H9 (cell line): ENCODE data around the gene ENO4. TPM values are rescaled to one million over a fixed set of nuclear protein-coding genes. Genes with fewer than 3 reads are reported as not detected.

Source experiments
- DNase-seq: peaks from one replicate; pipeline ENCODE4 v3.0.0-alpha.2; 2017
- H2AFZ ChIP-seq: one replicate; pipeline ENCODE4 v1.6.1; 2013; ENCODE audit warnings: mild to moderate bottlenecking, low read length, control low read depth, moderate library complexity
- H2AK5ac ChIP-seq: 2 replicates; pipeline ENCODE4 v1.6.1; 2013; ENCODE audit warnings: low read length, control low read depth, mixed read lengths; ENCODE audit not compliant: insufficient read length
- H2BK120ac ChIP-seq: one replicate; pipeline ENCODE4 v1.6.1; 2013; ENCODE audit warnings: low read depth, mild to moderate bottlenecking, low read length, control low read depth, inconsistent platforms; ENCODE audit not compliant: poor library complexity, severe bottlenecking
- H2BK12ac ChIP-seq: 2 replicates; pipeline ENCODE4 v1.6.1; 2013; ENCODE audit warnings: low read length, control low read depth, mixed read lengths, low read depth; ENCODE audit not compliant: insufficient read length
- H2BK15ac ChIP-seq: 2 replicates; pipeline ENCODE4 v1.6.1; 2013; ENCODE audit warnings: low read depth, low read length, control low read depth
- H2BK20ac ChIP-seq: one replicate; pipeline ENCODE4 v1.6.1; 2013; ENCODE audit warnings: low read depth, mild to moderate bottlenecking, low read length, control low read depth, inconsistent platforms; ENCODE audit not compliant: poor library complexity, severe bottlenecking
- H2BK5ac ChIP-seq: 2 replicates; pipeline ENCODE4 v1.6.1; 2013; ENCODE audit warnings: low read length, control low read depth, mixed read lengths; ENCODE audit not compliant: insufficient read length
- H3K14ac ChIP-seq: 2 replicates; pipeline ENCODE4 v1.6.1; 2013; ENCODE audit warnings: low read length, control low read depth; ENCODE audit not compliant: insufficient read depth
- H3K18ac ChIP-seq: 2 replicates; pipeline ENCODE4 v1.6.1; 2013; ENCODE audit warnings: low read depth, mild to moderate bottlenecking, mixed read lengths, low read length, control low read depth; ENCODE audit not compliant: insufficient read length
- H3K23ac ChIP-seq: 2 replicates; pipeline ENCODE4 v1.6.1; 2013; ENCODE audit warnings: low read length, control low read depth, mixed read lengths, low read depth; ENCODE audit not compliant: insufficient read length
- H3K23me2 ChIP-seq: 2 replicates; pipeline ENCODE4 v1.6.1; 2013; ENCODE audit warnings: low read depth, mild to moderate bottlenecking, mixed read lengths, low read length, control low read depth; ENCODE audit not compliant: insufficient read length, poor library complexity, severe bottlenecking
- H3K27ac ChIP-seq: 2 replicates; pipeline ENCODE4 v1.5.1; 2013; ENCODE audit warnings: low read length, control low read depth, mixed read lengths, low read depth; ENCODE audit not compliant: insufficient read length
- H3K27me3 ChIP-seq: 2 replicates; pipeline ENCODE4 v1.6.1; 2013; ENCODE audit warnings: low read length, control low read depth, inconsistent platforms; ENCODE audit not compliant: insufficient read depth
- H3K4ac ChIP-seq: 2 replicates; pipeline ENCODE4 v1.6.1; 2013; ENCODE audit warnings: low read depth, mild to moderate bottlenecking, control low read depth, inconsistent platforms, low read length, moderate library complexity
- H3K4me1 ChIP-seq: 2 replicates; pipeline ENCODE4 v1.6.1; 2013; ENCODE audit warnings: low read length, control low read depth, inconsistent platforms; ENCODE audit not compliant: insufficient read depth
- H3K4me2 ChIP-seq: 2 replicates; pipeline ENCODE4 v1.6.1; 2013; ENCODE audit warnings: low read length, control low read depth, mixed read lengths; ENCODE audit not compliant: insufficient read length, insufficient read depth
- H3K56ac ChIP-seq: 2 replicates; pipeline ENCODE4 v1.6.1; 2013; ENCODE audit warnings: low read depth, mild to moderate bottlenecking, mixed read lengths, low read length, control low read depth; ENCODE audit not compliant: insufficient read length
- H3K79me1 ChIP-seq: 2 replicates; pipeline ENCODE4 v1.6.1; 2013; ENCODE audit warnings: low read depth, mild to moderate bottlenecking, moderate library complexity, low read length, control low read depth, inconsistent platforms; ENCODE audit not compliant: insufficient read depth, poor library complexity, severe bottlenecking
- H3K79me2 ChIP-seq: 2 replicates; pipeline ENCODE4 v1.6.1; 2013; ENCODE audit warnings: low read length, control low read depth, inconsistent platforms; ENCODE audit not compliant: insufficient read depth
- H3K9ac ChIP-seq: 2 replicates; pipeline ENCODE4 v1.6.1; 2013; ENCODE audit warnings: low read length, control low read depth, mixed read lengths; ENCODE audit not compliant: insufficient read length; ENCODE audit errors: extremely low read depth
- H3K9me3 ChIP-seq: one replicate; pipeline ENCODE4 v1.6.1; 2013; ENCODE audit warnings: low read depth, low read length, inconsistent platforms; ENCODE audit not compliant: control insufficient read depth
- H3T11ph ChIP-seq: one replicate; pipeline ENCODE4 v1.6.1; 2013; ENCODE audit warnings: mild to moderate bottlenecking, low read length, control low read depth, inconsistent platforms
- H4K20me1 ChIP-seq: one replicate; pipeline ENCODE4 v1.6.1; 2013; ENCODE audit not compliant: control insufficient read depth, insufficient read length, insufficient read depth
- H4K5ac ChIP-seq: 2 replicates; pipeline ENCODE4 v1.6.1; 2013; ENCODE audit warnings: low read depth, mild to moderate bottlenecking, mixed read lengths, low read length, control low read depth; ENCODE audit not compliant: insufficient read length
- H4K8ac ChIP-seq: replicated peaks from 2 replicates; pipeline ENCODE4 v1.6.1; 2013; ENCODE audit warnings: low read length, control low read depth, mixed read lengths, low read depth; ENCODE audit not compliant: insufficient read length
- H4K91ac ChIP-seq: 2 replicates; pipeline ENCODE4 v1.6.1; 2013; ENCODE audit warnings: low read depth, mild to moderate bottlenecking, moderate library complexity, mixed read lengths, low read length, control low read depth; ENCODE audit not compliant: insufficient read length
- H3K27ac Mint-ChIP-seq, 3 experiments: 2 replicates in 2 of 3; 3 replicates in 1 of 3; pipeline ENCODE4 v1.8.0; 2020 to 2021; ENCODE audit warnings: mixed read lengths in 3 of 3, mild to moderate bottlenecking in 1 of 3, moderate library complexity in 1 of 3
- H3K27me3 Mint-ChIP-seq: 2 replicates; pipeline ENCODE4 v1.8.0; 2021; ENCODE audit warnings: low read depth, mild to moderate bottlenecking, moderate library complexity, mixed read lengths
- H3K36me3 Mint-ChIP-seq, 3 experiments: 2 replicates in 2 of 3; 3 replicates in 1 of 3; pipeline ENCODE4 v1.8.0; 2020 to 2021; ENCODE audit warnings: low read depth in 3 of 3, mixed read lengths in 3 of 3; ENCODE audit not compliant: insufficient read depth in 1 of 3
- H3K4me1 Mint-ChIP-seq, 2 experiments: 2 replicates each; pipeline ENCODE4 v1.8.0; 2020; ENCODE audit warnings: mixed read lengths in 2 of 2
- H3K4me3 Mint-ChIP-seq, 2 experiments: 2 replicates in 1 of 2; 3 replicates in 1 of 2; pipeline ENCODE4 v1.8.0; 2020 to 2021; ENCODE audit warnings: mild to moderate bottlenecking in 2 of 2, mixed read lengths in 2 of 2, moderate library complexity in 1 of 2
- H3K9me3 Mint-ChIP-seq, 2 experiments: 2 replicates in 1 of 2; 3 replicates in 1 of 2; pipeline ENCODE4 v1.8.0; 2020; ENCODE audit warnings: mild to moderate bottlenecking in 2 of 2, mixed read lengths in 2 of 2, moderate library complexity in 1 of 2
- WGBS: extraction: QIAGEN DNeasy Blood & Tissue Kit; methylation state at CpG from one replicate; pipeline ENCODE4 v1.1.7; 2013; ENCODE audit warnings: missing lambda C conversion rate, low lambda C conversion rate, mixed read lengths; ENCODE audit not compliant: insufficient read length; ENCODE audit errors: extremely low coverage; 5-methylcytosine and 5-hydroxymethylcytosine counted together
- total RNA-seq: library from RNA; stranded (reverse); gene quantifications from 2 replicates; pipeline ENCODE4 v1.2.1, GENCODE V29; 2021
- TF ChIP-seq, protein P1 (sequence below): fragments of 200-600 bp; sonication (generic); conservative IDR thresholded peaks from 3 replicates; pipeline ENCODE4 v1.8.0; 2021; ENCODE audit warnings: antibody characterized with exemption, mild to moderate bottlenecking

The ENO4 gene
- total RNA-seq, 1 experiment from 2014 or later = 0.26 TPM

DNA sequence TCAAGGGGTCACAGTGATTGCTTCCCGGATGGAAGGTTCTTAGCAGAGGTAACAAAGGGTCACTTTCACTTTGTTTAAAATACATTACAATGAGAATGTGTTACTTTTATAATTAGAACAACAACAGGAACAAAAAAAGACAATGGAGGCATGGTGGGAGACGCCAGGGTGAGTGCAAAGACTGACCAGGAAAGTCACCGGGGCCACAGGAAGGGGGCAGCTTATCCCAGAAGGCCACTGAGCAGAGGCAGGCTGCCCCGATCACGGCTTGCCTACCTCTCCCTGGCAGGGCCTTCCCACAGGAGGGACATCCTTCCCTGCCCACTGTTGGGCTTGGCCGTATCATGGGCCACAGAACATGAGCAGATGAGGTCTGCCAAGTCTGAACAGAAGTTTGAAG, 46.8 kb upstream of the ENO4 start:
- no peak overlapping the region for H2BK20ac ChIP-seq
- Mint-ChIP-seq H3K9me3 (peaks cover 0 to 2% of the 10 kb centered on the region in 2 experiments; a peak in 1 of 5 replicates), H3K36me3 (no peaks in the 10 kb centered on the region; a peak in 1 of 7 replicates), H3K4me1 (peaks cover 37 to 41% of the 10 kb centered on the region in 2 experiments), H3K27me3 (peaks cover 87% of the 10 kb centered on the region), H3K4me3 (no peak overlapping the region), H3K27ac (no peak overlapping the region)
- H3K18ac ChIP-seq = no peak overlapping the region
- H4K91ac ChIP-seq = no peak overlapping the region
- no peak overlapping the region for H2BK12ac ChIP-seq
- no peaks in the 10 kb centered on the region for H4K20me1 ChIP-seq
- H3T11ph ChIP-seq = no peak overlapping the region
- DNase-seq = no peak
- H2BK15ac ChIP-seq = no peak overlapping the region
- H3K79me2 ChIP-seq = no peaks in the 10 kb centered on the region
- no peaks in the 10 kb centered on the region for H3K23me2 ChIP-seq
- no peak overlapping the region for H3K27ac ChIP-seq
- H2BK5ac ChIP-seq = no peak overlapping the region
- H3K79me1 ChIP-seq = no peaks in the 10 kb centered on the region
- no peaks in the 10 kb centered on the region; the same call in 1 of the 2 replicates for H3K27me3 ChIP-seq
- H3K56ac ChIP-seq = no peak overlapping the region
- H3K9ac ChIP-seq = no peak overlapping the region
- H4K5ac ChIP-seq = no peak overlapping the region
- H3K14ac ChIP-seq = no peak overlapping the region
- H4K8ac ChIP-seq = no peak overlapping the region
- no peak overlapping the region for H3K4ac ChIP-seq
- peaks cover 13% of the 10 kb centered on the region for H3K4me1 ChIP-seq
- no CpG with 5 or more reads among the region's 6 CpGs for WGBS
- H2BK120ac ChIP-seq = no peak overlapping the region
- H3K4me2 ChIP-seq = no peak overlapping the region
- H3K9me3 ChIP-seq = no peaks in the 10 kb centered on the region
- TF ChIP-seq, protein P1, sequence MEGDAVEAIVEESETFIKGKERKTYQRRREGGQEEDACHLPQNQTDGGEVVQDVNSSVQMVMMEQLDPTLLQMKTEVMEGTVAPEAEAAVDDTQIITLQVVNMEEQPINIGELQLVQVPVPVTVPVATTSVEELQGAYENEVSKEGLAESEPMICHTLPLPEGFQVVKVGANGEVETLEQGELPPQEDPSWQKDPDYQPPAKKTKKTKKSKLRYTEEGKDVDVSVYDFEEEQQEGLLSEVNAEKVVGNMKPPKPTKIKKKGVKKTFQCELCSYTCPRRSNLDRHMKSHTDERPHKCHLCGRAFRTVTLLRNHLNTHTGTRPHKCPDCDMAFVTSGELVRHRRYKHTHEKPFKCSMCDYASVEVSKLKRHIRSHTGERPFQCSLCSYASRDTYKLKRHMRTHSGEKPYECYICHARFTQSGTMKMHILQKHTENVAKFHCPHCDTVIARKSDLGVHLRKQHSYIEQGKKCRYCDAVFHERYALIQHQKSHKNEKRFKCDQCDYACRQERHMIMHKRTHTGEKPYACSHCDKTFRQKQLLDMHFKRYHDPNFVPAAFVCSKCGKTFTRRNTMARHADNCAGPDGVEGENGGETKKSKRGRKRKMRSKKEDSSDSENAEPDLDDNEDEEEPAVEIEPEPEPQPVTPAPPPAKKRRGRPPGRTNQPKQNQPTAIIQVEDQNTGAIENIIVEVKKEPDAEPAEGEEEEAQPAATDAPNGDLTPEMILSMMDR = peak; percentile 29; the same call in 1 of the 3 replicates
- H2AFZ ChIP-seq = no peak overlapping the region
- no peak overlapping the region for H2AK5ac ChIP-seq
- H3K23ac ChIP-seq = no peak overlapping the region
